ENCODE data around the gene NANOS3. TPM values are rescaled to one million over a fixed set of nuclear protein-coding genes. Genes with fewer than 3 reads are reported as not detected.
A peak's percentile ranks its signal among the peaks of the same experiment; 100 is the strongest.

The NANOS3 gene
- total RNA-seq, 1 experiment from 2014 or later: 1.2 TPM

GRCh38 chr19:13831537-13832467 lies 45.1 kb upstream of the NANOS3 start:
- H3K4me1 Mint-ChIP-seq (ENCODE audit: low read depth, unreplicated experiment): peaks cover 8% of the 10 kb centered on the region
- H3K27ac Mint-ChIP-seq (ENCODE audit: unreplicated experiment): peak overlapping the region; percentile 89
- intact Hi-C loops (cut with micrococcal nuclease; ENCODE audit: unreplicated experiment): no loop called here
- no peaks in the 10 kb centered on the region for H3K9me3 Mint-ChIP-seq (ENCODE audit: low read depth, unreplicated experiment)
- CTCF ChIA-PET: no interaction called here
- no peak for TF ChIP-seq CTCF (IDR thresholded peaks at IDR 0.05; ENCODE audit: unreplicated experiment)
- H3K36me3 Mint-ChIP-seq (ENCODE audit: insufficient read depth, unreplicated experiment): peaks cover 90% of the 10 kb centered on the region
- H3K27me3 Mint-ChIP-seq (ENCODE audit: unreplicated experiment): no peaks in the 10 kb centered on the region
- no TSS peak for BruUV-seq (replicated peaks)
- DNase-seq: no peak
- no peak overlapping the region for H3K4me3 Mint-ChIP-seq (ENCODE audit: low read depth, unreplicated experiment)

DNA sequence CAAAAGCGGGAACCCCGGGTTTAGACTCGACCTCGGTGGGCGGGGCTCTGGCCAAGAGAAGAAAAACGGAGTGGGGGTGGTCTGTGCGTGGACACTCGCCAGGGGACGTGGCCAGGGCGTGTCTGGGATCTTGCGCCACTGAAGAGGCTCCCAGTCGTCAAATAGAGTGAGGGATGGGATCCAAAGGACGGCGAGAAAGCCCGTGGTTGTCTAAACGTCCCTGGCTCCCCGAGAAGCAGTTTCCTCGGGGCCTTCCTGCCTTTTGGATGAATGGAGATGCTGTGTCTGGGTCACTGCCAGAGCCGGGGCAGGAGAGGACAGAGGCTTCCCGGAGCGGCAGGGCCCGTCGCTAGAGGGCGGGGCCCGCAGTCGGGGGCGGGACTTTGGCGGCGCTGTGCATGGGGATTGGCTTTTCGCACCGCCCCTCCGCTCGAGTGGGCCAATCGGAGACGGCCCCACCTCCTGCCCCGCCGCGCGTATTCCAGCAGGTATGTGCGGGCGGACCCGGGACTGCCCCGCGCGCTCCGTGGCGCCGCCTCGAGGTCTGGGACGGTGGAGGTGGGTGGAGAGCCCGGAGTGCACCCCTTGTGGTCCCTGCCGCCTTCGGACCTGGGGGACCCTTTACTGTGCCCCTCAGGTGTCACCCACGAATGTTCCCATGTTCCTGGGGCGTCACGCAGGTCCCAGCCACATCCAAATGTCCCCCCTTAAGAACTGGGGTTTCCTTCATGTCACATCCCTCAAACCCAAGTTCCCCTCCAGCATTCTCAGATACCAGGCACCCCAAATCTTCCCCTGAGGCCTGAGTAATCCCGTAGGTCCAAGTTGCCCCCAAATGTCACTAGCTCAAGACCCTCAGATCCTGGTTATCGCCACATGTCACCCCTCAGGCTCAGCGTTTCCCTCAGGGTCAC lies 43.3 kb upstream of the NANOS3 start:
- intact Hi-C loops (cut with micrococcal nuclease; ENCODE audit: unreplicated experiment): no loop called here
- peak; percentile 28 for TF ChIP-seq CTCF (IDR thresholded peaks at IDR 0.05; ENCODE audit: unreplicated experiment)
- BruUV-seq (replicated peaks): no TSS peak
- H3K27ac Mint-ChIP-seq (ENCODE audit: unreplicated experiment): peak overlapping the region; percentile 93
- peaks cover 8% of the 10 kb centered on the region for H3K4me1 Mint-ChIP-seq (ENCODE audit: low read depth, unreplicated experiment)
- peak; percentile 94 for DNase-seq
- no peaks in the 10 kb centered on the region for H3K27me3 Mint-ChIP-seq (ENCODE audit: unreplicated experiment)
- no peaks in the 10 kb centered on the region for H3K9me3 Mint-ChIP-seq (ENCODE audit: low read depth, unreplicated experiment)
- CTCF ChIA-PET: interaction anchor here (0.9 to 1.2 kb wide), 2 partner anchors 28 to 49 kb away, joined by 3 to 4 read pairs; no protein-coding TSS in a partner anchor
- peak overlapping the region; percentile 50 for H3K4me3 Mint-ChIP-seq (ENCODE audit: low read depth, unreplicated experiment)
- peaks cover 93% of the 10 kb centered on the region for H3K36me3 Mint-ChIP-seq (ENCODE audit: insufficient read depth, unreplicated experiment)

DNA sequence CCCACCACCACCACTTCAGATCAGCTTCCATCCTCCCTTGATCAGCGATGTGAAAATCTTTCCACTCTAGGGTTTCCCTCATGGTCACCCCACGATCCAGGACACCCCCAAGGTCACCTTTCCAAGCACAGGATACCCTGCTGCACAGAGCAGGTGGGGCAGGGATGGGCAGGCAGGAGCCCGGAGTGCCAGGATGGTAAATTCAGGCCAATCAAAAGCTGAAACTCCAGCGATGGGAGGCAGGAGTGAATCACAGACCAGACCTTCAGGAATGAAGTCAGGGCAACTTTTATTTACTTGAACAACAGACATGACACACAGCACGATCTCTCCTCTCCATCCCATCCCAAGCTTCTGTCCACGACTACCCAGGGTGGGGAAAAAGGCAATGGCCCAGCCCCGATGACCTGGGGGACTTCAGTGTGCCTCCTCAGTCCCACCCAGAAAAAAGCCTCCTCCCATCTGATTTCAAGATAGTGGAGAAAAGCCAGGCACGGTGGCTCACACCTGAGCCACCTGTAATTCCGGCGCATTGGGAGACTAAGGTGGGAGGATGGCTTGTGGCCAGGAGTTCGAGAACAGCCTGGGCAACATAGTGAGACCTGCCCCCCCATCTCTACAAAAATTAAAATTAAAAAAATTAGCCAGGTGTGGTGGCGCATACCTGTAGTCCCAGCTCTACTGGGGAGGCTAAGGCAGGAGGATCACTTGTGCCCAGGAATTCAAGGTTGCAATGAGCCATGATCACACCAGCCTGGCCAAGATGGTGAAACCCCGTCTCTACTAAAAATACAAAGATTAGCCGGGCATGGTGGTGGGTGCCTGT lies 42.5 kb upstream of the NANOS3 start:
- H3K4me1 Mint-ChIP-seq (ENCODE audit: low read depth, unreplicated experiment): peaks cover 8% of the 10 kb centered on the region
- no peaks in the 10 kb centered on the region for H3K27me3 Mint-ChIP-seq (ENCODE audit: unreplicated experiment)
- peaks cover 94% of the 10 kb centered on the region for H3K36me3 Mint-ChIP-seq (ENCODE audit: insufficient read depth, unreplicated experiment)
- H3K4me3 Mint-ChIP-seq (ENCODE audit: low read depth, unreplicated experiment): peak overlapping the region; percentile 50
- H3K9me3 Mint-ChIP-seq (ENCODE audit: low read depth, unreplicated experiment): no peaks in the 10 kb centered on the region
- intact Hi-C loops (cut with micrococcal nuclease; ENCODE audit: unreplicated experiment): no loop called here
- TF ChIP-seq CTCF (IDR thresholded peaks at IDR 0.05; ENCODE audit: unreplicated experiment): no peak
- CTCF ChIA-PET: interaction anchor here (0.9 to 1.2 kb wide), 2 partner anchors 27 to 50 kb away, joined by 3 to 4 read pairs; no protein-coding TSS in a partner anchor
- DNase-seq: no peak
- peak overlapping the region; percentile 93 for H3K27ac Mint-ChIP-seq (ENCODE audit: unreplicated experiment)
- BruUV-seq (replicated peaks): no TSS peak
